ENCODE data around the gene C4orf36. TPM values are rescaled to one million over a fixed set of nuclear protein-coding genes. Genes with fewer than 3 reads are reported as not detected.
A peak's percentile ranks its signal among the peaks of the same experiment; 100 is the strongest.

C4orf36 gene
- total RNA-seq, 6 experiments from 2014 or later: 0.66 TPM; not detected in 5

DNA sequence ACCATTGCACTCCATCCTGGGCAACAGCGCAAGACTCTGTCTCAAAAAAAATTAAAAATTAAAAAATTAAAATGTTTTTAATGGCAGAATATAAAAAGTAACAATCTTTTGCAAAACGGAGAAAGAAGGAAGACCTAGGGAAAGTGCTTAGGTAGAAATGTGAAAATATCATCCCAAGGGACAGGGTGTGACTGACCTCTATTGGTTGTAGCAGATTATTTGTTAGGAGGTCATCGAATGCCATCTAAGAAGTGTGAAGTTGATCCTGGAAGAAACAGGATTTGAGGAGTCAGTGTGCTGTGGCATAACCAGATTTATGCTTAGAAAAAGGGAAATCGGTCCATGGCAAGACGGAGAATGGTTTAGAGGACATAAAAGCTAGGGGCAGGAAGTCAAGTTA, 18.1 kb upstream of the C4orf36 start:
- H3K9me3 ChIP-seq: no peaks in the 10 kb centered on the region
- H3K27me3 ChIP-seq: no peaks in the 10 kb centered on the region
- no peaks in the 10 kb centered on the region for H3K36me3 ChIP-seq
- intact Hi-C loops (cut with DNase I): loop anchor here in 1 of 2 donors (10.0 kb wide), 1 partner anchor 334 kb away; no protein-coding TSS in a partner anchor
- DNase-seq (no peak), ATAC-seq (no peak)
- no peak overlapping the region for H3K27ac ChIP-seq
- TF ChIP-seq CTCF (IDR thresholded peaks at IDR 0.05) (peak in 1 of 4 donors; percentile 12), POLR2A (IDR thresholded peaks at IDR 0.05) (no peak)
- H3K4me3 ChIP-seq: no peak overlapping the region
- WGBS (ENCODE audit: insufficient coverage, low coverage, low lambda C conversion rate, missing lambda C conversion rate): 85% methylated on average over 5 of the region's 5 CpGs
- no peaks in the 10 kb centered on the region for H3K4me1 ChIP-seq

DNA sequence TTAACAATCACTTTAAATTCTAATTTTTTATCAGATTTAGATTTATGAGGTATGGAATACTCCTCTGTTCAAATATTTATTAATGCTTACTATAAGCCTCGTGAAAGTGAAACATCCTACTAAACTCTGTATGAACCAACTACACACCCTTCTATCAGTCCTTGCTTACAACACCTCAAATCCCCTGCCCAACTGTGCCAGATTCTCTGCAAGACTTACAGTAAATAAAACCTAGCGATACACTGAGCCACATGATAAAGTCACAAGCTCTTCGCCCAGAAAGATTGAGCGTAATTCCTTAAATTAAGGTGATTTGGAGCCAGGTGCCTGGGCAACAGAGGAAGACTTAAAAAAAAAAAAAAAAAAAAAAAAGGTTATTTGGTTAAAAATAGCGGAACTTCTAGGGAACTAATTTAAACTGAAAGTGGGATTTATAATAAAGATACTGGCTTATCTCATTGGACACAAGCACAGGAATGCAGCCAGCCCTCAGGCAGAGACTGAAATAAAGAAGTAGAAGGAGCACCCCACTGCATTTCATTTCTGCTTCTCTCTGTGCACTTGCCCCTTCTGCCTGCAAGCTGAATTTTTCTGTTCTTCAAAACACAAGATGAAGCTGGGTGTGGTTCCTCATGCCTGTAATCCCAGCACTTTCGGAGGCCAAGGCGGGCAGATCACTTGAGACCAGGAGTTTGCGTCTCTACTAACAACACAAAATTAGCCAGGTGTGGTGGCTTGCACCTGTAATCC, 17.5 kb upstream of the C4orf36 start:
- Histone ChIP-seq H3K4me1 (peaks cover 0 to 2% (median 0%) of the 10 kb centered on the region in 4 donors), H3K4me3 (no peak overlapping the region), H3K27me3 (no peaks in the 10 kb centered on the region), H3K27ac (no peak overlapping the region), H3K36me3 (no peaks in the 10 kb centered on the region), H3K9me3 (no peaks in the 10 kb centered on the region)
- no peak for DNase-seq
- WGBS (ENCODE audit: insufficient coverage, low coverage, low lambda C conversion rate, missing lambda C conversion rate): 66% methylated on average over 5 of the region's 8 CpGs
- intact Hi-C loops (cut with DNase I): loop anchor here in 1 of 2 donors (10.0 kb wide), 1 partner anchor 335 kb away; no protein-coding TSS in a partner anchor
- peak in 2 of 4 donors; percentile 40 to 55 for ATAC-seq
- TF ChIP-seq POLR2A (IDR thresholded peaks at IDR 0.05) (no peak), CTCF (IDR thresholded peaks at IDR 0.05) (no peak)

DNA sequence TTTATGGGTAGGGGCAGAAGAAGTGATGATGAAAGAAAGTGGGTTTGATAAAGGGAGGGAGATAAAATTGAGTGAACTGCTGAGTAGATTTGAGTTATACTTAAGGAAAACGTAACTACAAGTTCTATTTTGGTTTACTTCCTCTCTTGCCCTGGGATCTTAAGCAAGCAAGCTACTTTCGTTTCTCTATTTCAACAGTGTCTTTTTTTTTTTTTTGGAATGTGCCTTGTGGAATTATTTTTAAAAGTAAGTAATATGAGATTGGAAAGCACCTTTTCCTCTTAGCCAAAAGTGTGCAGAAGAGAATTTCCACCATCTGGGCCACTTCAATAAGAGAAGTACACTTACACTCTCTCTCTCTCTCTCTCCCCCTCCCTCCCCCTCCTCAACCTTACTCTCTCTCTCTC, 16.0 kb upstream of the C4orf36 start:
- intact Hi-C loops (cut with DNase I): no loop called here
- ATAC-seq (peak in 2 of 4 donors; percentile 25 to 34), DNase-seq (no peak)
- 36% methylated on average over 2 of the region's 2 CpGs for WGBS (ENCODE audit: insufficient coverage, low coverage, low lambda C conversion rate, missing lambda C conversion rate)
- Histone ChIP-seq H3K4me1 (peaks cover 0 to 5% (median 0%) of the 10 kb centered on the region in 4 donors), H3K27ac (no peak overlapping the region), H3K9me3 (no peaks in the 10 kb centered on the region), H3K27me3 (no peaks in the 10 kb centered on the region), H3K36me3 (no peaks in the 10 kb centered on the region), H3K4me3 (no peak overlapping the region)
- TF ChIP-seq CTCF (IDR thresholded peaks at IDR 0.05) (no peak), POLR2A (IDR thresholded peaks at IDR 0.05) (no peak)

- no peak for DNase-seq
- TF ChIP-seq POLR2A (IDR thresholded peaks at IDR 0.05) (no peak), CTCF (IDR thresholded peaks at IDR 0.05) (no peak)
- WGBS (ENCODE audit: insufficient coverage, low coverage, low lambda C conversion rate, missing lambda C conversion rate): 94% methylated on average over 3 of the region's 3 CpGs
- H3K36me3 ChIP-seq: no peaks in the 10 kb centered on the region
- H3K9me3 ChIP-seq: no peaks in the 10 kb centered on the region
- intact Hi-C loops (cut with DNase I): no loop called here
- H3K27ac ChIP-seq: no peak overlapping the region
- no peak overlapping the region for H3K4me3 ChIP-seq
- H3K27me3 ChIP-seq: no peaks in the 10 kb centered on the region
- ATAC-seq: no peak
- peaks cover 0 to 5% (median 0%) of the 10 kb centered on the region in 4 donors for H3K4me1 ChIP-seq
These were observed 9.6 kb upstream of the C4orf36 start for GRCh38 chr4:86901864-86902263.

Measured in right lobe of liver (tissue), 6 donors.